T-helper 1 cell (primary cell): ENCODE measurements around the gene KRTAP6-3.

Experiments
- DNase-seq, 5 donors: peaks; one replicate each; pipeline ENCODE4 v3.0.0-alpha.2; 2012 to 2020
- total RNA-seq, 4 donors: gene quantifications; one replicate each; lab custom pipeline; 2026; lab: John Stamatoyannopoulos, UW

KRTAP6-3 gene
- 0 reads per million in 4 donors for total RNA-seq

DNA sequence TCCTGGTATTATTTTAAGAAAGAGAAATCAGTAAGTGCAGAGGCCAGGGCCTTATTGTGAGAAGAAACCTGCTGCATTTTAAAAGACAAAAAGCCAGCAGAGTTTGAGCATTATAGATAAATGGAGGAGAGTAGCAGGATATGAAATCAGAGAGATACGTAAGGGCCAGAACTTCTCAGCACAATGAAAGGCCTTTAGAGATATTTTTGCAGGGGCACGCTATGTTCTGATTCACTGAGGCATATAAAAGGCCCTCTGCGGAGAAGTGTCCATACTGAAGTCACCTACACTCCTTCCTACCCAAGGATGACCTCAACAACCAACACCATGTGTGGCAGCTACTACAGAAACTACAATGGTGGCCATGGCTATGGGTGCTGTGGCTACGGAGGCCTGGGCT is at the start of gene KRTAP6-3:
TSS of gene KRTAP6-3 (plus strand) at position 301 of the 400 bp plus-strand sequence. CDS start at position 307, 6 bp downstream.
- DNase-seq, result no peak

DNA sequence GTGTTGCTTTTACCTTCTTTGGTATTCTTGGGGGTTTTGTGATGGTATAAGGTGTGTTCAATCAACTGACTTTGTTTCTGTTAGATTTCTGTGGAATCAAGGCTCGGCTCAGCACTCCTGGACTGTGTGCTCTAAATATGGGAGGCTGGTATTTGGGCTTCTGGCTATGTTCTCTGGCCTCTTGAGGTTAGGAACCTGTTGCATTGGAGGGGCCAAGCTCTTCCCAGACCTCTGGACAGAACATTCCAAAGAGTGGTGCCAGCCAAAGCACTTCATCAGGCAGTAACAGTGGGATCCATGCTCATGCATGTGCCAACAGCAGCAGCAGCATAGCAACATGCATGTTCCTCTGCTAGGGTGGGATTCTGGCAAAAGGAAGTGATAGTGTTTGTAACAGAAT is 39.5 kb upstream of the KRTAP6-3 start:
- no peak for DNase-seq

DNA sequence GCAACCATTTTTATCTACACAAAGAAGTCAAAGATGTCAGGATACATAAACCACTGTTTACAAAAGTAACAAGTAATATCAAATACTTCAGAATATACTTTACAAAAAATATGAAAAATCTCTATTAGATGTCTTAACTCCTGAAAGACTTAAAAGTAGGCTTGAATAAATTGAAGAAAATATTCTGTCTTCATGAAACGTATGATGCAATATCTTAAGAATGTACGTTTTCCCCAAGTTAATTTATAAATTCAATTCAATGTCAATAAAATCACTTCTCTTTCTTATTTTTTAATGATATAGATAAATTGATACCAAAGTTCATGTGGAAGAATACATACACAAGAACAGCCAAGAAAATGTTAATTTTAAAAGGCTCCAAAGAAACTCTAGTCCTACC is 37.1 kb upstream of the KRTAP6-3 start:
- DNase-seq, result no peak

GRCh38 chr21:30561264-30561895 is 30.9 kb upstream of the KRTAP6-3 start, which contains the start of gene KRTAP19-7:
Gene KRTAP19-7, minus strand, starts transcription at chr21:30561314. Its CDS starts 25 bp downstream, at chr21:30561289.
- DNase-seq, result no peak

- no peak for DNase-seq
Measured at GRCh38 chr21:30561957-30562356, 30.3 kb upstream of the KRTAP6-3 start.

DNA sequence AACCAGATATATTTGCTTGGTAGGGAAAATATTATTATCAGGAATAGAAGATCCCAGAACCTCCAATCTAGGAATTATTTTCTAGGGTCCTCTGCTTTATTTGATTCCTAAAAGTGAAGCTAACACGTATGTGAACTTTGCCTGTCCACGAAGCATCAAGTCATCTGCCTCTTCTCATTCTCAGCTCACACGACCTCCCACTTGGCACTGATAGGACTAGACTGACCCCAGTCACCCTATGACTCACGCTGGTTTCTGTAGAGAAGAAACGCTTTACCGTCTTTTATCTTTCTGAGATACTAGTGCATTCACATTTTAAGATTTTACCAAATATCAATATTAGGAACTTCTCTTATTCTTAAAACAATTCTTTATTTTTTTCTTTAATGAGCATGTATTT is 29.2 kb upstream of the KRTAP6-3 start:
- no peak for DNase-seq

- no peak for DNase-seq
Measured at GRCh38 chr21:30563630-30564029, 28.6 kb upstream of the KRTAP6-3 start.

DNA sequence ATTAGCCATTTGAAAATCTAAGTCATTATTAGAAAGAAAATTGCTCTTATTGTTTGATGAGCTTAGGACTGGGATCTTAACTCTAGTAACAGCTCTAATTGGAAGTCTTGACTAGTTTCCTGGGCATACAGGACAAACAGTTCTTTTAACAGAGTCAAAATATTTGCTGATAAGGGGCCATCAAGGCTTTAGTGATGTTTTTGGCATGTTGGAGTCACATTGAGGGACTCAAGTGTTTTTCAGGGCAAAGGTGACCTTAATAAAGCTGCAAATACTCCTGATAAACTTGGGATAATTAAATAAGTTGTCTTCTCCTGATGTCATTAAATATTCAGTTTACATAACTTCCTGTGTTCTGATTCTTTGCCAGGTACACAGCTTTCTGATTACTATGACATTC is 24.6 kb upstream of the KRTAP6-3 start:
- DNase-seq, result no peak

GRCh38 chr21:30577766-30578165 is 14.5 kb upstream of the KRTAP6-3 start:
- no peak for DNase-seq

DNA sequence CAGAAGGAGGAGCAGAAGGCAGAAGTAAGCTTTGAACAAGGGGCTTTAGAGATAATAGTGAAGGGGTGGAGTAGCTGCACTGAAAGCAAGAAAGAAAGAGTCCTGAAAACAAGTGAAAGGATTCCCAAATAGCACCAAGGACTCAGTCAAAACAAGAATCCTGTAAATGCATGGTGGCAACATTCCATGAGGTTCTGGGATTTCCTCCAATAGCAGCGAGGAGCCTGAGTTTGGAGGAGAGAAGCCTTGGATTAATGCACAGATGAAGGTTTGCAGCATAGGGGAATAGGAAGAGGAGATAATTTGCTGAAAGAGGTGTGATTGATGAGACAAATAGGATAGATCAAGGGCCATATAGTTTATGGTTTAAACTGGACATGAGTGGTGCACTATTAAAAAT is 12.9 kb upstream of the KRTAP6-3 start:
- DNase-seq, result no peak

GRCh38 chr21:30580132-30580531 is 12.1 kb upstream of the KRTAP6-3 start:
- DNase-seq, result no peak

GRCh38 chr21:30582870-30583269 is 9.4 kb upstream of the KRTAP6-3 start:
- DNase-seq, result no peak

DNA sequence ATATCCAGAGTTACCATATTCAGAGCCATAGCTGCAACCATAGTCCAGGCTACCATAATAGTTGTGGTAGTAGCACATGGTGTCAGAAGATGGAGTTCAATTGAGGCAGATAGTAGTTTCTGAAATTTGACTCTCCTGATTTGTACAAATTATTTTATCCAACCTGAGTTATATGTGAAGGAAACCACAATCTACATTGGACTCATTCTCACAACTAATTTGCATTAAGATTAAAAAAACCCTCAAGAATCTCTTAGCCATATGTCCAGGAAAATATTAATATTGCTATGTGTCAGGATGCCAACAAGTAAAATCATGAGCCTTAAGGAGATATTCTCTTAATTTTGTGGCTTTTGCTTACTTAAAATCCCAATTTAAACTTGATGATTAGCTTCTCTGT is 1.9 kb upstream of the KRTAP6-3 start, which contains the start of gene KRTAP22-2:
TSS of gene KRTAP22-2 (minus strand) at position 101 of the 400 bp plus-strand sequence.
- no peak for DNase-seq

- no peak for DNase-seq
Measured at GRCh38 chr21:30598802-30599201, 6.6 kb downstream of the KRTAP6-3 start, which contains the start of gene KRTAP6-2. Gene KRTAP6-2, minus strand, starts transcription at chr21:30598902. Its CDS starts 28 bp downstream, at chr21:30598874.

DNA sequence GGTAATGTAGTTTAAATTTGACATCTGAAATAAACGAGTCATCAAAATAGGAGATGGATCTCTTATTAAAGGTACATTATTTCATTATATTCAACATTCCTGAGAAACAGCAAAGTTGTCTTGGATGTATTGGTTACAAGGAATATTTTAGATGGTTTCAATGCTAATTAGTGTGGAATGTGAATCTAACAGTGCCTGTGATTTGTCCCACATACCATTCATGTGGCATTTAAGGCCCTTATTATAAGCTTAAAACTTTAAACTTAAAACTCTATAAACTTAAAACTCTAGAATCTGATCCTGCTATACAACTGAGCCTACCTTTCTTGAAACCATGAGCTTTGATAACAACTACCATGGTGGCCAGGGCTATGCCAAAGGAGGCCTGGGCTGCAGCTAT is 8.5 kb downstream of the KRTAP6-3 start, which contains the start of gene KRTAP22-1:
TSS of gene KRTAP22-1 (plus strand) at position 301 of the 400 bp plus-strand sequence.
- no peak for DNase-seq

- no peak for DNase-seq
Measured at GRCh38 chr21:30605968-30606367, 13.7 kb downstream of the KRTAP6-3 start.

DNA sequence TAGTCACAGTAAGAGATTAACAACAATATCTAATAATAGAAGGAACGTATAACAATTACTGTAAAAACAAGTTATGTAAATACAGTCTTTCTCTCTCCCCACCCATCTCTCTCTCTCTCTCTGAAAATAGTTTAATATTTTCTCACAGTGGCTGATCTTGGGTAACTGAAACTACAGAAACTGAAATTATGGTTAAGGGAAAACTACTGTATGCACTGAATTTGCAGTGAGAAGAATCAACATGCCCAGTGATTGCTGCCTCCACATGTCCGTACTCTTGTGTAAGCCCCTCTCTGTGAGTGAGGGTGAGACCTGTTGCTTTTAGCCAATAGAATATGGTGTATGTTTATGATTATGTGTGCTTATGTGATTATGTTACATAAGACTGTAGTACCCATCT is 19.9 kb downstream of the KRTAP6-3 start:
- DNase-seq, result no peak

GRCh38 chr21:30613836-30614235 is 21.6 kb downstream of the KRTAP6-3 start, which contains the start of gene KRTAP6-1:
Gene KRTAP6-1, minus strand, starts transcription at chr21:30613930. Its CDS starts 26 bp downstream, at chr21:30613904.
- DNase-seq, result no peak

- no peak for DNase-seq
Measured at GRCh38 chr21:30615199-30615598, 23.0 kb downstream of the KRTAP6-3 start.

DNA sequence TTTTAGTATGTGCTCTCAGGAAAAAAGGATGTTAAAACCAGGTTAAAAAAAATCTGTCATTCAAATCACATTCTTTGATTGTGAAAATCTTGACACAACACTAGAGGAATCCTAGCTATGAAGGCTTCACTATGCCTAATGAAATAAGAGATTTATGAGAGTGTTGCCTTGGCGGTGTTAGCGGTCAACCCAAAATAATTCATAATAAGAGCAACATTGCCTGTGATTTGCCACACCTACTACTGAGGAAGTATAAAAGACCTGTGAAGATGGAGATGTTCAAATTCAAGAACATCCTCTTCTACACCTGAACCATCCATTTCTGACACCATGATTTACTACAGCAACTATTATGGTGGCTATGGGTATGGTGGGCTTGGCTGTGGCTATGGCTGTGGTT is 23.9 kb downstream of the KRTAP6-3 start, which contains the start of gene KRTAP20-1:
TSS of gene KRTAP20-1 (plus strand) at position 301 of the 400 bp plus-strand sequence. CDS start at position 331, 30 bp downstream.
- DNase-seq, result no peak

DNA sequence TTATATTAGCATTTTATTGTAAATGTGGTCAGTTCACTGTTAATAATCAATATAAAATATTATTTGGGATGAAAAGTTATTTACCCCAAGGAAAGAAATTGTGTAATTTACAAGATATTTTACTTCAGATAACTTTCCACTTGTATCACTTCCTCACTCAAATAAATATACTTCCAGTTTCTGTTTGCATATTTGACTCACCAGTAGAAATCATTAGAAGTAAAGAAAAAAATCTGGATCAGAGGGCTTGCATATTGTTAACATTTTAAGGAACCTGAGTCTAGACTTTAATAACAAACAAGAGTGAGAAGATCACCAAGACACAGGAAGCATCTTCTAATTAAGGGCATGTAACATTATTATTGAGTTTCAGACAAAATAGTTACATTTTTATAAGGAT is 27.8 kb downstream of the KRTAP6-3 start:
- no peak for DNase-seq

GRCh38 chr21:30620522-30620921 is 28.3 kb downstream of the KRTAP6-3 start, which contains the start of gene KRTAP20-4:
Gene KRTAP20-4, plus strand, starts transcription at chr21:30620627.
- DNase-seq, result no peak

DNA sequence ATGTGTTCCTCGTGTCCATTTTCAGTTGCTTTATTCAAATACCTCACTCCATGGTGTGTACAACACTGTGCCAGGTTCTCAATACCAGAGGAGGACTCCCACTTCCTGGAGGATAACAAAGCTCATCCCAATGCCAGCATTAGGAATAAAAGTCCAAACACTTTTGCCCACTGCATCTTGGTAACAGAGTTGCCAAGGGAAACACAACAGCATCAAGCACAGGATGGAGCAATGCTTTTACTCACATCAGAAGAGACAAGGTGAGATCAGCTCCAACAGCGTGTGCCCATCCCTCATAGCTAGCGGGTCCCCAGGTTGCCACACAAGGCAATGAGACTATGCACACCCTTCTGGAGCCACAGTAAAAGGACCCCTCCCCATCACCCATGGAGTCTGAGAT is 31.1 kb downstream of the KRTAP6-3 start:
- no peak for DNase-seq

- no peak for DNase-seq
Measured at GRCh38 chr21:30625449-30626165, 33.4 kb downstream of the KRTAP6-3 start.
